ENCODE data around the gene KIF18B.

KIF18B gene

GRCh38 chr17:44904001-44904984 is 43.3 kb downstream of the KIF18B start:
- TF ChIP-seq EP300 (IDR thresholded peaks at IDR 0.05; ENCODE audit: borderline replicate concordance) (no peak), CEBPB (IDR thresholded peaks at IDR 0.05) (no peak), MAX (IDR thresholded peaks at IDR 0.05) (no peak), TEAD4 (IDR thresholded peaks at IDR 0.05) (no peak), NFIC (IDR thresholded peaks at IDR 0.05) (no peak), FOXM1 (IDR thresholded peaks at IDR 0.05; ENCODE audit: borderline replicate concordance, low read depth) (no peak)

- TF ChIP-seq NFIC (IDR thresholded peaks at IDR 0.05) (no peak), ZBTB7A (IDR thresholded peaks at IDR 0.05; ENCODE audit: low read depth) (no peak), YY1 (IDR thresholded peaks at IDR 0.05; ENCODE audit: low read depth) (no peak)
Observed at GRCh38 chr17:44903012-44903685, 44.4 kb downstream of the KIF18B start.

- no peak for TF ChIP-seq YY1 (IDR thresholded peaks at IDR 0.05; ENCODE audit: low read depth)
- no peak for TF ChIP-seq FOXM1 (IDR thresholded peaks at IDR 0.05; ENCODE audit: borderline replicate concordance, low read depth)
- TF ChIP-seq TEAD4 (IDR thresholded peaks at IDR 0.05) = no peak
- TF ChIP-seq USF1 (IDR thresholded peaks at IDR 0.05) = no peak
- TF ChIP-seq MAX (IDR thresholded peaks at IDR 0.05) = no peak
- no peak for TF ChIP-seq TAF1 (IDR thresholded peaks at IDR 0.05; ENCODE audit: low read depth)
- TF ChIP-seq RAD21 (IDR thresholded peaks at IDR 0.05; ENCODE audit: low read depth) = no peak
- TF ChIP-seq CEBPB (IDR thresholded peaks at IDR 0.05) = no peak
- TF ChIP-seq TCF12 (IDR thresholded peaks at IDR 0.05; ENCODE audit: low read depth) = no peak
- no peak for TF ChIP-seq EGR1 (IDR thresholded peaks at IDR 0.05)
- TF ChIP-seq NFIC (IDR thresholded peaks at IDR 0.05) = no peak
- TF ChIP-seq ZBTB7A (IDR thresholded peaks at IDR 0.05; ENCODE audit: low read depth) = no peak
- TF ChIP-seq REST (IDR thresholded peaks at IDR 0.05; ENCODE audit: low read depth) = no peak
Observed at GRCh38 chr17:44902135-44902760, 45.3 kb downstream of the KIF18B start.

GRCh38 chr17:44901411-44901921 is 46.1 kb downstream of the KIF18B start:
- TF ChIP-seq EGR1 (IDR thresholded peaks at IDR 0.05) (no peak), FOXM1 (IDR thresholded peaks at IDR 0.05; ENCODE audit: borderline replicate concordance, low read depth) (no peak), YY1 (IDR thresholded peaks at IDR 0.05; ENCODE audit: low read depth) (no peak), REST (IDR thresholded peaks at IDR 0.05; ENCODE audit: low read depth) (no peak), TEAD4 (IDR thresholded peaks at IDR 0.05) (no peak), CEBPB (IDR thresholded peaks at IDR 0.05) (no peak), TCF12 (IDR thresholded peaks at IDR 0.05; ENCODE audit: low read depth) (no peak), NFIC (IDR thresholded peaks at IDR 0.05) (no peak), MAX (IDR thresholded peaks at IDR 0.05) (no peak), ZBTB7A (IDR thresholded peaks at IDR 0.05; ENCODE audit: low read depth) (no peak), EP300 (IDR thresholded peaks at IDR 0.05; ENCODE audit: borderline replicate concordance) (no peak), USF1 (IDR thresholded peaks at IDR 0.05) (no peak), RAD21 (IDR thresholded peaks at IDR 0.05; ENCODE audit: low read depth) (no peak), CREB1 (IDR thresholded peaks at IDR 0.05; ENCODE audit: low read depth) (no peak)

GRCh38 chr17:44900894-44901293 is 46.7 kb downstream of the KIF18B start:
- TF ChIP-seq TAF1 (IDR thresholded peaks at IDR 0.05; ENCODE audit: low read depth) = no peak
- no peak for TF ChIP-seq YY1 (IDR thresholded peaks at IDR 0.05; ENCODE audit: low read depth)
- peak; percentile 25; the same call in 1 of the 2 replicates for TF ChIP-seq NFIC (IDR thresholded peaks at IDR 0.05)

Measured in Ishikawa (cell line).